ENCODE data around the gene CTAGE6.
"Not testable (repeated sequence)": the region's sequence is repeated elsewhere in the genome, so short reads cannot be mapped to it uniquely, and the experiment has no call there.

Gene CTAGE6

GRCh38 chr7:143714581-143715454 is 42.7 kb downstream of the CTAGE6 start:
- not testable (repeated sequence) for DNase-seq

GRCh38 chr7:143712381-143712780 is 45.1 kb downstream of the CTAGE6 start:
- DNase-seq, result not testable (repeated sequence)

DNA sequence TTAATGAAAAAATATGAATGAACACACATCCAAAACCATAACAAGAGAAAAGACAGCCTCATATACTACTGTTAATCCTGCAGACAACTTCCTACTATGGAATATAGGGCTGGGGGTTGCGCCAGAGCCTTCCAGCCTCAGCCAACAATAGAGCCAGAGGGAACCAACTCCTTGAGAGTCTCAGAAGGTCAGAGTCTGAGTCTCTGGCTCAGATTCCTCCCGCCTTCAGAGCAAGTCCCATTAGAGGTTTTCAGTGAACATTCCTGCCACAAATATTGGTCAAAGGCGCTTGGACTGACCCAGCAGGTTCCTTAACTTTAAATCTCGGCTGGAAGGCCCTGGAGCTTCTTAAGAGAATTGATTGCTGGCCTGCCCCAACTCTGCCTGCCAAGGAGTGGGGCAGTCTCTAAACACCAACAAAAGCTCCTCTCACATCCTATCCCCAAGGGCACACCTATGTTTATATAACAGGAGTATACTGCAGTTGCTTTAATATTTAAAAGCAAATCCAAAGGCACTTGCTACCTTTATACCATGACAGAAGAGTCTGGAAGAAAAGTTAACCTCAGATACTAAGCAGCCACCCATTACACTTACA is 45.7 kb downstream of the CTAGE6 start:
- not testable (repeated sequence) for DNase-seq

GRCh38 chr7:143709895-143710294 is 47.6 kb downstream of the CTAGE6 start:
- DNase-seq, result not testable (repeated sequence)

All from CD4-positive, alpha-beta T cell treated with Interleukin-4 for 1 hour (primary cell).